ENCODE results near the gene TERT.
"Not testable (repeated sequence)": the region's sequence is repeated elsewhere in the genome, so short reads cannot be mapped to it uniquely, and the experiment has no call there.

TERT gene

DNA sequence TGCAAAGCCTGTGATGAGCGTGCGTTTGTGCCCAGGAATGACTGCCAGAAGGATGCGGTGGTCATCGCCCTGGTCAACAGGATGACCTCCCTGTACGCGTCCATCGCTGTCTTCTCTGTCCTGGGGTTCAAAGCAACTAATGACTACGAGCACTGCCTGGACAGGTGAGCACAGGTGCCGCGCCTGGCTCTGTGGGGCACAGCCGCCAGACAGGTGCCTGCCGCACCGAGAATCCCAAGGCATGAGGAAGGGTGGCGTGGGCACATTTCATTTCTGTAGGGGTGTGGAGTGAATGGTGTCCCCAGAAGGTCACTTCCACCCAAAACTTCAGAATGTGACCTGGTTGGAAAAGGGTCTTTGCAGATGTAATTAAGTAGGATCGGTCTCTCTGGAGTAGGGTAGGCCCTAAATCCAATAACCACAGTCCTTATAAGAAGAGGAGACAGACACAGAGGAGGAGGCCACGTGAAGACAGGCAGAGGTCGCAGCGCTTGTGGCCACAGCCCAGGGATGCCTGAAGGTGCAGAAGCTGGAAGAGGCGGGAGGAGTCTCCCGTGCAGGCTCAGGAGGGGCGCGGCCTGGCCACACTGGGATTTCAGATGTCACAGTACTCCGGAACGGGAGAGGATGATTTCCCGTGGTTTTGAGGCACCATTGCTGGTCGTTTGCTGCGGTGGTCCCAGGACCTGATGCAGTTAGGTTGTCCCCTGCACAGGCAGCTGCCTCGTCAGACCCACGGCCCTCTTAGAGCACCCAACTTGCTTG lies 54.2 kb downstream of the TERT start:
- no peak for DNase-seq (ENCODE audit: low spot score)

DNA sequence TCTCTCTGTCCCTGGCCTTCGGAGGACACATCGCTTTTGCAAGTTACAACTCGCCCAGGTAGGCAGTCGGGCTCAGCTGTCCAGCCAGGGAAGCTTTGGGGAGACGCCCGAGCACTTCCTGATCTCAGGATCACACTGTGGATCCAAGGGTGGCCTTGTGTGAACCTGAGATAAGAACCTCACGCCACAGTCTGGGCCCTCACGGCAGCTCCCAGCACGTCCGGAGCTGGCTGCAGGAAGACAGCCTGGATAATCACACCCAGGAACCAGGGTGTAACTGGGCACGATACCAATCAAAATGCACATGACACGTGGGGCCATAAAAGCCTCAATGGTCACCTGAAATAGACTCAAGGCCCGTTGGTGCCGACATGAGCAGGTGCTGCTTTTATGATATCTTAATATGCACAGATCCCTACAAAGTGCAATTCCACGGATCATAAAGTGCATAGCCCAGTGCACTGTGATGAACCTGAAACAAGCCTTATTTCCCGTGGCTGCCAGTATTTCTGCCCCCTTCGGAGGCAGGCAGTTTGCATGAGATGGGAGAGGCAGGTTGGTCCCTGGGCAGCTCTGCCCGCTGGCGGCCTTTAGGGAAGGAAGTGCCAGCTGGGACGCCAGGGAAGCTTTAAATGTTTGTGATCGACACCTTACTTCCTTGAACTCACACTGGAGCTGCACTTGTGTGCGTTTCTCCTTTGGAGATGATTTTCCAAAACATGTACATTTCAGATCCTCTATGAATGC lies 55.2 kb downstream of the TERT start:
- no peak for DNase-seq (ENCODE audit: low spot score)

GRCh38 chr5:1235838-1236237 lies 59.0 kb downstream of the TERT start:
- DNase-seq (ENCODE audit: low spot score) = no peak

- no peak for DNase-seq (ENCODE audit: low spot score)
Measured at GRCh38 chr5:1235379-1235778, 59.5 kb downstream of the TERT start.

DNA sequence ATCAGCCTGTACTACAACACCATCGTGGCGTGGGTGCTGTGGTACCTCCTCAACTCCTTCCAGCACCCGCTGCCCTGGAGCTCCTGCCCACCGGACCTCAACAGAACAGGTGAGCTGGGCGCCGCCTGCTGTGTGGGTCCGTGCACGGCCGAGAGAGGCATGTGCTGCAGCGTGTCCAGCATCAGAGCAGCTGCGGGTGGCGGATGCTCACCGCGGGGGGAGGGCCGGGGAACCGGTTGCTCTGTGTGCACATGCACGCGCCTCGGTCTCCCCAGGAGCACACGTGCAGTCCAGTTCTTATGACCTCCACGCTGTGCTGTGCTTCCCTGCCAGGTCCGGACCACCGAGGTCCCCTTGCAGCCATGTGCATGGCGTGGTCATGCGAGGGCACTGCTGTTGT lies 62.1 kb downstream of the TERT start:
- DNase-seq (ENCODE audit: low spot score) = no peak

DNA sequence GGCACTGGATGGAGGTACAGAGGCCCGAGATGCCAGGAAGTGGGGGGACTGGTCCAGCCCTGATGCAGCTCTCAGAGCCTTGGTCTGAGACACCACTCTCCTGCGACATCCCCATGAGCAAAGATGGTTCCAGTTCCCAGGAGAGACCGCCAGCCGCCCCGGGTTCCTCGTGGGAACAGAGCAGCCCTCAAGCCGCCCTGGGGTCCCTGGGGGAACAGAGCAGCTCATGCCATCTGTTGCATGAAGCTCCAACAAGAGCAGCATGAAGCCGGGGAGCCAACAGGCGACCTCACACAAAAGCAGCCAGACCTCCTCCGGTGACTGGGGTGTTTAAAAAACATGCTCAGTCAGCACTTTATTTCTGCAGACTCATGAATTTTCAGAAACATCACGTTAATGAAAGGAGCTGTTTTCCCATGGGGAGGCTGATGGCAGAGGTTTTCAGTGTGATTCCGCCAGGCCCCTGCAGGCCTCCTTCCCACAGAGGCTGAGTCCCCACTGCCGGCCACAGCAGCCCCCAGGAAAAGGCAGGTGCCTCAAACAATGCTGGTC lies 63.4 kb downstream of the TERT start:
- DNase-seq (ENCODE audit: low spot score) = no peak

DNA sequence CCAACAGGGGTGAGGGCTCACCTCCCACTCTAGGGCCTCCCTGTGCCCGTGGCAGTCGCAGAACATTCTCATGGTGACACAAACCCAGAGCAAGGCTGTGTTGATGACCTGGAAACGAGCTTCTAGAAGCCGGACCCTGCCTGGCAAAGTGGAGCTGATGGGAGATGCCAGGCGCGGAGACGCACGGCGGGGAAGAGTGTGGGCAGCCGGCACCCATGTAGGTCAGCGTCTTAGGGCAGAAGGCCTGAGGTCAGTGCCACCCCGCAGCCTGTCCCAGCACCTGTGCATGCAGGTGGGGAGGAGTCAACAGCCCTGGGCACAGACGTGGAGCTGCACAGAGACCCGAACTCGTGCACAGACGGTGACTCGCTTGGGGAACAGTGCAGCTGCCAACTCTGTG lies 64.3 kb downstream of the TERT start:
- DNase-seq (ENCODE audit: low spot score) = no peak

GRCh38 chr5:1229822-1230221 lies 65.0 kb downstream of the TERT start:
- no peak for DNase-seq (ENCODE audit: low spot score)

DNA sequence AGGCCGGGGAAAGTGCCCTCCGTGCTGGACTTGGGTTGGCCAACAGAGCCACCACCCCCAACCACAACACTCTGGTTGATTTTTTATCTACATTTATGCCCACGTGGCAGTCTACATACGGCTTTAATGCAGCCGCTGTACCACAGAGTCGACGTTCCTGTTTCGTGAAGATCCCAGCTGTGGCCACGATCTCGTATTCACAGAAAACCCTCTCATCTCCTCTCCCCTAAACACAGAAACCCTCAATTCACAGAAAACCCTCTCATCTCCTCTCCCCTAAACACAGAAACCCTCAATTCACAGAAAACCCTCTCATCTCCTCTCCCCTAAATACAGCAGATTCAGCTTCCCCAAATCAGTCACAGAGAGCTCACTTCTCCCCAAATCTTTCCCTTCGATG lies 65.8 kb downstream of the TERT start:
- DNase-seq (ENCODE audit: low spot score) = not testable (repeated sequence)

- DNase-seq (ENCODE audit: low spot score) = no peak
Measured at GRCh38 chr5:1228120-1228519, 66.7 kb downstream of the TERT start.

DNA sequence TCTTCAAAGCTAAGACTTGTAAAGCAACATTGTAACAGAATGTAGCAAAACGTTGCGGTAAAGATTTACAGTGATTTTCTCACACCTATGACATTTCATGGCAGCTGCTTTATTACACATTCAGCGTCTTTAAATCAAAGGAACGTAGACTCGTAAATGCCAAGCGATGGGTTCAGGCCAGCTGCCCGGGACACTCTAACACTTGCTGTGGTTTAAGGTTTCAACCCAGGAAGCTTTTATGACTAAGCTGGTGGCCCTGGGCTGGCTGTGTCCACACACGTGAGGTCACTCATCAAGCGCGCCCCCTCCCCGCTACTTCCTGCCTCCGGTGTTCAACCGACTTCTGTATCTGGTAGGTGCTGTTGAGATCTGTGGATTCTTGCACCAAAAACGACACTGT lies 67.2 kb downstream of the TERT start:
- DNase-seq (ENCODE audit: low spot score) = peak; percentile 56

- DNase-seq (ENCODE audit: low spot score) = no peak
Measured at GRCh38 chr5:1226839-1227581, 67.9 kb downstream of the TERT start.

GRCh38 chr5:1226231-1226630 lies 68.6 kb downstream of the TERT start:
- DNase-seq (ENCODE audit: low spot score) = no peak

GRCh38 chr5:1225081-1225480 lies 69.8 kb downstream of the TERT start, which contains the start of gene SLC6A18:
SLC6A18 (plus strand) TSS chr5:1225381; CDS start chr5:1225478, 97 bp downstream.
- no peak for DNase-seq (ENCODE audit: low spot score)

GRCh38 chr5:1224631-1225030 lies 70.2 kb downstream of the TERT start:
- DNase-seq (ENCODE audit: low spot score) = no peak

- no peak for DNase-seq (ENCODE audit: low spot score)
Measured at GRCh38 chr5:1223278-1223670, 71.6 kb downstream of the TERT start.

DNA sequence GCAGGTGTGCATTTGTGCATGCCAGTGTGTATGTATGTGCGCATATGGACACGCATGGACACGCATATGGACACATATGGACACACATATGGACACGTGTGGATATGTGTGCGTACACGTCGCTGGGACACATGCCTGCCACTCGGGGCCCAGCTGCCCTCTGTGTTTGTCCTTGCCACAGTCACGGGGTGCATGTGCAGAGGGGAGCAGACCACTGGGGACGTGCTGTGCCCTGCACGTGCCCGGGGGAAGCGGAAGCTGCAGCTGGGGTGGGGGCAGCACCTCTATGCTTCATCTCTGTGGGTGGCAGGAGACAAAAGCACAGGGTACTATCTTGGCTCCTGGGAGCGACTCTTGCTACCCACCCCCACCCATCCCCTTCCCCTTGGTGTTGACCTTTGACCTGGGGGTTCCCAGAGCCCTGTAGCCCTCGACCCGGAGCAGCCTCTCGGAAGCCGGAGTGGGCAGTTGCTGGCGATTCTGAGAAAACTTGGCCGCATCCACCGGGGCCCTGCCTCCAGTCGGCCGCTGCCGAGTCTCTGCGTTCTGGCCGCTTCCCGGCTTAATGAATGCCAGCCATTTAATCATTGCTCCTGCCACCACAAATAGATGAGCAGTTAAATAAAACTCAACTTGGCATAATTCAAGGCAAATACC lies 72.1 kb downstream of the TERT start:
- no peak for DNase-seq (ENCODE audit: low spot score)

DNA sequence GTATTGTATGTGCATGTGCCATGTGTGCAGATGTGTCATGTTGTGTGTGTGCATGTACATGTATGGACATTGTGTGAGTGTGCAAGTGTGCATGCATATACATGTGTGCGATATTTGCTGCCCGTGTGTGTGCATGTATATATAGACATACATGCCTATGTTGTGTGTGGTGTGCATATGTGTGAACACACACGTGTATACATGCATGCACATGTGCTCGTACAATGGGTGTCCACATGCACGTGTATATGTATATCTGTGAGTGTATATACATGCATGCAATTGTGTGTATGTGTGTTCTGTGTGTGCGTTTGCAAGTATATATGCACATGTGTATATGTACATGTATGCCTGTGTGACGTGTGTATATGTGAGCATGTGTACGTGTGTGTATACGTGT lies 72.7 kb downstream of the TERT start:
- no peak for DNase-seq (ENCODE audit: low spot score)

- no peak for DNase-seq (ENCODE audit: low spot score)
Measured at GRCh38 chr5:1221721-1222120, 73.1 kb downstream of the TERT start.

DNA sequence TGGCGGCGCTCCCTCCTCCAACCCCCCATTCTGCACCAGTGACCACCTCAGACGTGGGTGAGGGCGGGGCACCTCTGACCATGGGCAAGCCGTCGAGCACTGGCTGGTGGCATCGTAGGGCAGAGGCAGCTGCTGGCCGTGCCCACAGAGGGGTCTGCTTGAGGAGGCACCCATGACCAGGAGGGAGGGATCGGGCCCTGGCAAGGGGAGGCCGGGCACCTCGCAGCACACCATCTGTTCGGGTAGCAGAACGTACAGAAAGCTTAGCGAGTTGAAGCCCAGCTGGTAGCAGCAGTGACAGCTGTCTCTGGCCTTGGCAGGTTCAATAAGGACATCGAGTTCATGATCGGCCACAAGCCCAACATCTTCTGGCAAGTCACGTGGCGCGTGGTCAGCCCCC lies 74.0 kb downstream of the TERT start:
- no peak for DNase-seq (ENCODE audit: low spot score)

DNA sequence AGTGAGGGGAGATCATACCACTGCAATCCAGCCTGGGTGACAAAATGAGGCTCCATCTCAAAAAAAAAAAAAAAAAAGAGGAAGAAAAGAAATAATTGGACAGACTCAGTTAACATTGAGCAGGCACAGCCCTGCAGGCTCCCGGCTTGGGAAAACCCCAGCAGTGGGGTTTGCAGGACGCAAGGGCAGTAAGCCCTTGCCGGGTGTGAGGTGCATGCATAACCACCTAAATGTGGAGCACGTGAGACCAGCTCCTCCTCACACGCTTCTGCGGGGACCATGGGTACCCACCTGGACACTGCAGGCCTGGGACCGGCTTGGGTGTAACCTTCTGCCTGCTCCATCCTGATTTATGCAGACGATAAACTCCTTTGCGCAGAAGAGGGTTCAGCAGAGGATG lies 74.5 kb downstream of the TERT start:
- no peak for DNase-seq (ENCODE audit: low spot score)

DNA sequence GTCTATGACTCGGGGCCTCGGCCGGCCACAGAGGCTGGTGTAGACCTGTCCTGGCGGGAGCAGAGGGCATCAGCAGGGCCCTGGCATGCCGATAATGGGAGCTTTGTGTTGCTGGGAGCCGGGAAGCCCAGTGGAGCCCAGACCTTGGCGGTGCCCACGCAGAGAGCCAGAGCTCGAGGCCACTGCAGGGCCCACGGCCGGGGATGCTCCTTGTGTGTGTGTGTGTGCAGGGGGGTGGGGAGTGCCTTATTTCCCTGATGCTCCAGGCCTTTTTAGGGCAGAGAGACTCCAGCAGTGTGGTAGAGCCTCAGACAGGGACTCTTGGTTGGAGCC lies 75.1 kb downstream of the TERT start:
- DNase-seq (ENCODE audit: low spot score) = no peak
